ENCODE measurements around the gene PPM1H. TPM values are rescaled to one million over a fixed set of nuclear protein-coding genes. Genes with fewer than 3 reads are reported as not detected.

PPM1H gene
- total and polyA plus RNA-seq, 7 donors: 0.92 to 4.3 (median 3.0) TPM

- intact Hi-C loops (cut with DNase I): no loop called here
- 72 to 80% methylated on average over 2 of the region's 2 CpGs for WGBS, 2 donors
- no peaks in the 10 kb centered on the region for H3K36me3 ChIP-seq
- no peak for TF ChIP-seq CTCF (IDR thresholded peaks at IDR 0.05)
- no peak for TF ChIP-seq POLR2AphosphoS5 (IDR thresholded peaks at IDR 0.05)
- H3K27me3 ChIP-seq: no peaks in the 10 kb centered on the region
- no peak overlapping the region for H3K4me3 ChIP-seq
- no peak overlapping the region for H3K27ac ChIP-seq
- no peaks in the 10 kb centered on the region for H3K9me3 ChIP-seq
- no peaks in the 10 kb centered on the region for H3K4me1 ChIP-seq
- DNase-seq: no peak
These were observed 274.2 kb downstream of the PPM1H start for GRCh38 chr12:62660756-62661155.

- Histone ChIP-seq H3K9me3 (no peaks in the 10 kb centered on the region), H3K4me3 (no peak overlapping the region), H3K4me1 (no peaks in the 10 kb centered on the region), H3K27me3 (no peaks in the 10 kb centered on the region), H3K27ac (no peak overlapping the region), H3K36me3 (no peaks in the 10 kb centered on the region)
- DNase-seq: no peak
- TF ChIP-seq POLR2A (IDR thresholded peaks at IDR 0.05): no peak
- no peak for TF ChIP-seq CTCF (IDR thresholded peaks at IDR 0.05)
- TF ChIP-seq POLR2AphosphoS5 (IDR thresholded peaks at IDR 0.05): no peak
- WGBS, 2 donors: 82 to 84% methylated on average over 3 of the region's 3 CpGs
- intact Hi-C loops (cut with DNase I): no loop called here
These were observed 275.3 kb downstream of the PPM1H start for GRCh38 chr12:62659453-62660295.

GRCh38 chr12:62658910-62659309, 276.0 kb downstream of the PPM1H start:
- TF ChIP-seq CTCF (IDR thresholded peaks at IDR 0.05) (no peak), EP300 (IDR thresholded peaks at IDR 0.05) (no peak), POLR2A (IDR thresholded peaks at IDR 0.05) (no peak), POLR2AphosphoS5 (IDR thresholded peaks at IDR 0.05) (no peak)
- intact Hi-C loops (cut with DNase I): no loop called here

GRCh38 chr12:62657363-62657632, 277.7 kb downstream of the PPM1H start:
- H3K27ac ChIP-seq: no peak overlapping the region

More at GRCh38 chr12:62658910-62659309, 276.0 kb downstream of the PPM1H start:
- DNase-seq: no peak
- H3K27me3 ChIP-seq: no peaks in the 10 kb centered on the region
- H3K36me3 ChIP-seq: no peaks in the 10 kb centered on the region
- no peak overlapping the region for H3K27ac ChIP-seq
- no peak overlapping the region for H3K4me3 ChIP-seq
- 90 to 93% methylated on average over 7 of the region's 7 CpGs for WGBS, 2 donors
- no peaks in the 10 kb centered on the region for H3K9me3 ChIP-seq
- no peaks in the 10 kb centered on the region for H3K4me1 ChIP-seq

More at GRCh38 chr12:62657363-62657632, 277.7 kb downstream of the PPM1H start:
- Histone ChIP-seq H3K27me3 (no peaks in the 10 kb centered on the region), H3K36me3 (no peaks in the 10 kb centered on the region), H3K4me1 (no peaks in the 10 kb centered on the region), H3K9me3 (no peaks in the 10 kb centered on the region), H3K4me3 (no peak overlapping the region)
- TF ChIP-seq EP300 (IDR thresholded peaks at IDR 0.05) (no peak), CTCF (IDR thresholded peaks at IDR 0.05) (no peak), POLR2AphosphoS5 (IDR thresholded peaks at IDR 0.05) (no peak), POLR2A (IDR thresholded peaks at IDR 0.05) (no peak)
- intact Hi-C loops (cut with DNase I): no loop called here
- no peak for DNase-seq
- WGBS, 2 donors: 86 to 98% methylated on average over 1 of the region's 1 CpG

Data from sigmoid colon (tissue), 7 donors.